GM23338 (cell line): ENCODE data around the gene ACADVL. TPM values are rescaled to one million over a fixed set of nuclear protein-coding genes. Genes with fewer than 3 reads are reported as not detected.

Experiments used
- ATAC-seq: fragments of 200-7000 bp; cut with Tn5 transposase; 3 replicates; pipeline ENCODE4 v1.9.1; 2020
- DNase-seq: peaks from one replicate; pipeline ENCODE4 v3.0.0-alpha.2; 2015; ENCODE audit warnings: low spot score
- H2AFZ ChIP-seq: fragments of 200-600 bp; sonication (generic); 2 replicates; pipeline ENCODE4 v1.8.0; 2016; ENCODE audit warnings: antibody characterized with exemption, mild to moderate bottlenecking, moderate library complexity
- H3F3A ChIP-seq: fragments of 200-600 bp; sonication (generic); replicated peaks from 2 replicates; pipeline ENCODE4 v1.8.0; 2017; ENCODE audit warnings: antibody characterized with exemption, mixed run types, low read depth
- H3K27ac ChIP-seq: fragments of 200-600 bp; sonication (generic); 2 replicates; pipeline ENCODE4 v1.6.1; 2016; ENCODE audit warnings: low read depth
- H3K27me3 ChIP-seq: fragments of 200-600 bp; sonication (generic); 2 replicates; pipeline ENCODE4 v1.8.0; 2016; ENCODE audit warnings: mild to moderate bottlenecking, mixed run types, moderate library complexity; ENCODE audit not compliant: insufficient read depth
- H3K36me3 ChIP-seq: fragments of 200-600 bp; sonication (generic); 2 replicates; pipeline ENCODE4 v1.8.0; 2016; ENCODE audit warnings: mild to moderate bottlenecking; ENCODE audit not compliant: insufficient read depth
- H3K4me1 ChIP-seq: fragments of 200-600 bp; sonication (generic); 2 replicates; pipeline ENCODE4 v1.8.0; 2016; ENCODE audit warnings: mild to moderate bottlenecking, moderate library complexity; ENCODE audit not compliant: insufficient read depth
- H3K4me2 ChIP-seq: fragments of 200-600 bp; sonication (generic); 2 replicates; pipeline ENCODE4 v1.7.1; 2017; ENCODE audit warnings: mixed run types
- H3K4me3 ChIP-seq: fragments of 200-600 bp; sonication (generic); 2 replicates; pipeline ENCODE4 v1.6.1; 2016; ENCODE audit warnings: mixed run types
- H3K79me2 ChIP-seq: fragments of 200-600 bp; sonication (generic); replicated peaks from 2 replicates; pipeline ENCODE4 v1.8.0; 2017; ENCODE audit warnings: mild to moderate bottlenecking; ENCODE audit not compliant: insufficient read depth
- H3K9me2 ChIP-seq: fragments of 200-600 bp; sonication (generic); 2 replicates; pipeline ENCODE4 v1.8.0; 2017; ENCODE audit not compliant: insufficient read depth
- H4K20me1 ChIP-seq: fragments of 200-600 bp; sonication (generic); replicated peaks from 2 replicates; pipeline ENCODE4 v1.8.0; 2017; ENCODE audit warnings: mild to moderate bottlenecking; ENCODE audit not compliant: insufficient read depth
- H3K27ac Mint-ChIP-seq: 2 replicates; pipeline ENCODE4 v1.8.0; 2020; ENCODE audit warnings: inconsistent platforms, mild to moderate bottlenecking, moderate library complexity, mixed read lengths
- H3K27me3 Mint-ChIP-seq: 3 replicates; pipeline ENCODE4 v1.8.0; 2022; ENCODE audit warnings: low read depth, mild to moderate bottlenecking, moderate library complexity, mixed read lengths, inconsistent platforms; ENCODE audit not compliant: insufficient read depth, poor library complexity
- H3K36me3 Mint-ChIP-seq: 3 replicates; pipeline ENCODE4 v1.8.0; 2021; ENCODE audit warnings: low read depth, mild to moderate bottlenecking, inconsistent platforms, moderate library complexity, mixed read lengths
- H3K4me1 Mint-ChIP-seq: 3 replicates; pipeline ENCODE4 v1.8.0; 2020; ENCODE audit warnings: mild to moderate bottlenecking, inconsistent platforms, mixed read lengths
- H3K4me3 Mint-ChIP-seq: 3 replicates; pipeline ENCODE4 v1.8.0; 2021; ENCODE audit warnings: moderate library complexity, mild to moderate bottlenecking, inconsistent platforms, mixed read lengths
- H3K9me3 Mint-ChIP-seq: 3 replicates; pipeline ENCODE4 v1.8.0; 2020; ENCODE audit warnings: moderate library complexity, mild to moderate bottlenecking, inconsistent platforms, mixed read lengths
- CREB1 ChIP-seq: fragments of 250-450 bp; sonication (Bioruptor Pico); IDR thresholded peaks from 2 replicates; pipeline ENCODE4 v1.5.0; 2020; ENCODE audit warnings: low read depth, mild to moderate bottlenecking, moderate library complexity
- ETS1 ChIP-seq: IDR thresholded peaks from 2 replicates; pipeline ENCODE4 v1.6.1; 2016; ENCODE audit warnings: antibody characterized with exemption
- EZH2 ChIP-seq: fragments of 200-600 bp; sonication (generic); IDR thresholded peaks from one replicate; pipeline ENCODE4 v1.8.0; 2017; ENCODE audit warnings: antibody characterized with exemption, mild to moderate bottlenecking, low read depth; ENCODE audit not compliant: unreplicated experiment
- EZH2phosphoT487 ChIP-seq: fragments of 200-600 bp; sonication (generic); IDR thresholded peaks from one replicate; pipeline ENCODE4 v1.8.1; 2018; ENCODE audit warnings: antibody characterized with exemption; ENCODE audit not compliant: unreplicated experiment
- JUNB ChIP-seq: IDR thresholded peaks from one replicate; pipeline ENCODE4 v1.6.1; 2016; ENCODE audit warnings: antibody characterized with exemption; ENCODE audit not compliant: unreplicated experiment
- NANOG ChIP-seq: IDR thresholded peaks from 2 replicates; pipeline ENCODE4 v1.6.1; 2016; ENCODE audit warnings: antibody characterized with exemption, borderline replicate concordance
- STAT1 ChIP-seq: IDR thresholded peaks from one replicate; pipeline ENCODE4 v1.6.1; 2016; ENCODE audit warnings: antibody characterized with exemption; ENCODE audit not compliant: unreplicated experiment
- polyA plus RNA-seq: library from polyadenylated mRNA; unstranded; fragments of >200 nt; fragmentation: Nextera tagmentation; extraction: Ambion mirVana; gene quantifications from 2 replicates; pipeline ENCODE4 v1.2.1, GENCODE V29; 2016
- total RNA-seq: library from RNA; depleted of rRNA; stranded (reverse); fragments of >200 nt; shearing (Covaris generic); gene quantifications from 2 replicates; pipeline ENCODE4 v1.2.3, GENCODE V29; 2014
- TF ChIP-seq, protein P1 (sequence below), 2 experiments: fragments of 200-600 bp in 1 of 2; sonication (generic) in 1 of 2; conservative IDR thresholded peaks; 2 replicates each; pipeline versions ENCODE4 v1.5.1 to v1.6.1; 2016 to 2017; ENCODE audit warnings: antibody characterized with exemption in 2 of 2, low read depth in 2 of 2, mild to moderate bottlenecking in 2 of 2, moderate library complexity in 1 of 2
- TF ChIP-seq, protein P2 (sequence below): IDR thresholded peaks from one replicate; pipeline ENCODE4 v1.6.1; 2018; ENCODE audit warnings: antibody characterized with exemption; ENCODE audit not compliant: unreplicated experiment

The ACADVL gene
- total and polyA plus RNA-seq, 2 experiments from 2014 or later, result 152 to 156 TPM

DNA sequence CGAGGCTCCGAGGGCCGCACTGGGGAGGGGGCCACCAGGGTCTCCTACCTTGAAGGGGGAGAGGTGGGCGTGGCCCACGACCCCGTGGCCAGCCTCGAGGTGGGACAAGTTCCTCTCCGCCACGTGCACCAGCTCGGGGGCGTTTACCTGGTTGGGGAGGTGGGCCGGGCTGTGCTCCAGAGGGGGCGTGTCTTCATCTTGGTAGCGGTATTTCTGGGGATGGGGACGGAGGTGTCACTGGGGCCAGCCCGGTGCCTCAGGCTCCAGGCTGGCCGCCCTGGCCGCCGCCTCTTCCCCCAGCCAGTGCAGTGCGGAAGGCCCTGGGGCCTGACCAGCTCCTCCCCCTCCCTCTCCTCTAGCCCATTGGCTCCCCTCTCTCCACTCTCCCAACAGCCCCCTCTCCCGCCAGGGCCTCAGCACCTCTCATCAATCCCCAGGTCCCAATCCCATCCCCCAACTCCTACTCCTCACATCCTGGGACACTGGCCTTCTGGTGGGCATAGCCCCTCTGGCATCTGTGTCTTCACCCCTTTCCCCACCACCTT, 11.6 kb upstream of the ACADVL start:
- H3K4me1 ChIP-seq, result peaks cover 46% of the 10 kb centered on the region
- H3K27me3 ChIP-seq, result no peaks in the 10 kb centered on the region
- TF ChIP-seq STAT1 (no peak), ETS1 (no peak)
- TF ChIP-seq, protein P1, sequence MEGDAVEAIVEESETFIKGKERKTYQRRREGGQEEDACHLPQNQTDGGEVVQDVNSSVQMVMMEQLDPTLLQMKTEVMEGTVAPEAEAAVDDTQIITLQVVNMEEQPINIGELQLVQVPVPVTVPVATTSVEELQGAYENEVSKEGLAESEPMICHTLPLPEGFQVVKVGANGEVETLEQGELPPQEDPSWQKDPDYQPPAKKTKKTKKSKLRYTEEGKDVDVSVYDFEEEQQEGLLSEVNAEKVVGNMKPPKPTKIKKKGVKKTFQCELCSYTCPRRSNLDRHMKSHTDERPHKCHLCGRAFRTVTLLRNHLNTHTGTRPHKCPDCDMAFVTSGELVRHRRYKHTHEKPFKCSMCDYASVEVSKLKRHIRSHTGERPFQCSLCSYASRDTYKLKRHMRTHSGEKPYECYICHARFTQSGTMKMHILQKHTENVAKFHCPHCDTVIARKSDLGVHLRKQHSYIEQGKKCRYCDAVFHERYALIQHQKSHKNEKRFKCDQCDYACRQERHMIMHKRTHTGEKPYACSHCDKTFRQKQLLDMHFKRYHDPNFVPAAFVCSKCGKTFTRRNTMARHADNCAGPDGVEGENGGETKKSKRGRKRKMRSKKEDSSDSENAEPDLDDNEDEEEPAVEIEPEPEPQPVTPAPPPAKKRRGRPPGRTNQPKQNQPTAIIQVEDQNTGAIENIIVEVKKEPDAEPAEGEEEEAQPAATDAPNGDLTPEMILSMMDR (conservative IDR thresholded peaks at IDR 0.05; ENCODE audit: low read depth in 2 of 2), result 0 out of 4 replicates have a peak, but pooled peaks of 1 of the 2 experiments have one; percentile 0
- no peaks in the 10 kb centered on the region for H3K9me2 ChIP-seq
- H3K27ac ChIP-seq, result peak overlapping the region; percentile 90; the same call in 1 of the 2 replicates
- peaks cover 1% of the 10 kb centered on the region; the same call in 1 of the 2 replicates for H3K36me3 ChIP-seq
- H3K4me3 ChIP-seq, result peak overlapping the region; percentile 67
- peak; percentile 87 for DNase-seq
- peaks cover 22% of the 10 kb centered on the region for H3F3A ChIP-seq
- Mint-ChIP-seq H3K9me3 (no peaks in the 10 kb centered on the region; the same call in 2 of the 3 replicates), H3K27ac (peak overlapping the region; percentile 57), H3K27me3 (peaks cover 14% of the 10 kb centered on the region), H3K4me3 (peak overlapping the region; percentile 69), H3K4me1 (peaks cover 65% of the 10 kb centered on the region), H3K36me3 (peaks cover 13% of the 10 kb centered on the region)
- H3K79me2 ChIP-seq, result peaks cover 54% of the 10 kb centered on the region
- ATAC-seq, result peak; percentile 62
- peaks cover 10% of the 10 kb centered on the region for H4K20me1 ChIP-seq
- peak overlapping the region; percentile 80 for H3K4me2 ChIP-seq
- no peak overlapping the region for H2AFZ ChIP-seq

GRCh38 chr17:7208754-7209460, 10.8 kb upstream of the ACADVL start:
- Mint-ChIP-seq H3K9me3 (no peaks in the 10 kb centered on the region; the same call in 2 of the 3 replicates), H3K4me1 (peaks cover 69% of the 10 kb centered on the region), H3K27ac (peak overlapping the region; percentile 57), H3K27me3 (peaks cover 21% of the 10 kb centered on the region), H3K4me3 (peak overlapping the region; percentile 69), H3K36me3 (peaks cover 8% of the 10 kb centered on the region)
- Histone ChIP-seq H4K20me1 (peaks cover 10% of the 10 kb centered on the region), H3K27me3 (no peaks in the 10 kb centered on the region), H3K79me2 (peaks cover 57% of the 10 kb centered on the region), H3F3A (peaks cover 22% of the 10 kb centered on the region), H3K4me3 (peak overlapping the region; percentile 67), H3K4me2 (peak overlapping the region; percentile 80), H3K27ac (no peak overlapping the region), H2AFZ (no peak overlapping the region), H3K9me2 (no peaks in the 10 kb centered on the region), H3K36me3 (no peaks in the 10 kb centered on the region), H3K4me1 (peaks cover 46% of the 10 kb centered on the region)
- DNase-seq (no peak), ATAC-seq (no peak)
- no peak for TF ChIP-seq CREB1
- TF ChIP-seq STAT1, result no peak
- no peak for TF ChIP-seq EZH2phosphoT487
- no peak for TF ChIP-seq EZH2
- no peak for TF ChIP-seq ETS1
- TF ChIP-seq NANOG, result no peak
- TF ChIP-seq, protein P1 (conservative IDR thresholded peaks at IDR 0.05; ENCODE audit: low read depth in 2 of 2), result no peak
- no peak for TF ChIP-seq JUNB
- TF ChIP-seq, protein P2, sequence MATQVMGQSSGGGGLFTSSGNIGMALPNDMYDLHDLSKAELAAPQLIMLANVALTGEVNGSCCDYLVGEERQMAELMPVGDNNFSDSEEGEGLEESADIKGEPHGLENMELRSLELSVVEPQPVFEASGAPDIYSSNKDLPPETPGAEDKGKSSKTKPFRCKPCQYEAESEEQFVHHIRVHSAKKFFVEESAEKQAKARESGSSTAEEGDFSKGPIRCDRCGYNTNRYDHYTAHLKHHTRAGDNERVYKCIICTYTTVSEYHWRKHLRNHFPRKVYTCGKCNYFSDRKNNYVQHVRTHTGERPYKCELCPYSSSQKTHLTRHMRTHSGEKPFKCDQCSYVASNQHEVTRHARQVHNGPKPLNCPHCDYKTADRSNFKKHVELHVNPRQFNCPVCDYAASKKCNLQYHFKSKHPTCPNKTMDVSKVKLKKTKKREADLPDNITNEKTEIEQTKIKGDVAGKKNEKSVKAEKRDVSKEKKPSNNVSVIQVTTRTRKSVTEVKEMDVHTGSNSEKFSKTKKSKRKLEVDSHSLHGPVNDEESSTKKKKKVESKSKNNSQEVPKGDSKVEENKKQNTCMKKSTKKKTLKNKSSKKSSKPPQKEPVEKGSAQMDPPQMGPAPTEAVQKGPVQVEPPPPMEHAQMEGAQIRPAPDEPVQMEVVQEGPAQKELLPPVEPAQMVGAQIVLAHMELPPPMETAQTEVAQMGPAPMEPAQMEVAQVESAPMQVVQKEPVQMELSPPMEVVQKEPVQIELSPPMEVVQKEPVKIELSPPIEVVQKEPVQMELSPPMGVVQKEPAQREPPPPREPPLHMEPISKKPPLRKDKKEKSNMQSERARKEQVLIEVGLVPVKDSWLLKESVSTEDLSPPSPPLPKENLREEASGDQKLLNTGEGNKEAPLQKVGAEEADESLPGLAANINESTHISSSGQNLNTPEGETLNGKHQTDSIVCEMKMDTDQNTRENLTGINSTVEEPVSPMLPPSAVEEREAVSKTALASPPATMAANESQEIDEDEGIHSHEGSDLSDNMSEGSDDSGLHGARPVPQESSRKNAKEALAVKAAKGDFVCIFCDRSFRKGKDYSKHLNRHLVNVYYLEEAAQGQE, result no peak
